Suprapubic skin (tissue), 4 donors: ENCODE data around the gene FAM120B. TPM values are rescaled to one million over a fixed set of nuclear protein-coding genes. Genes with fewer than 3 reads are reported as not detected.
A peak's percentile ranks its signal among the peaks of the same experiment; 100 is the strongest.

Experiments
- DNase-seq, 2 donors: peaks; one replicate each; pipeline ENCODE4 v3.0.0-alpha.2; 2019; ENCODE audit warnings: low spot score in 2 of 2
- H3K27ac ChIP-seq: fragments of 200-600 bp; sonication (generic); one replicate; pipeline ENCODE4 v1.5.1; 2019
- H3K27me3 ChIP-seq: fragments of 200-600 bp; sonication (generic); one replicate; pipeline ENCODE4 v1.5.1; 2019
- H3K36me3 ChIP-seq: fragments of 200-600 bp; sonication (generic); one replicate; pipeline ENCODE4 v1.5.1; 2019
- H3K4me1 ChIP-seq: fragments of 200-600 bp; sonication (generic); one replicate; pipeline ENCODE4 v1.5.1; 2019
- H3K4me3 ChIP-seq: fragments of 200-600 bp; sonication (generic); one replicate; pipeline ENCODE4 v1.5.1; 2019; ENCODE audit warnings: mild to moderate bottlenecking
- H3K9me3 ChIP-seq: fragments of 200-600 bp; sonication (generic); one replicate; pipeline ENCODE4 v1.5.1; 2019
- CTCF ChIP-seq, 2 donors: fragments of 200-600 bp in 1 of 2; fragments of 450-650 bp in 1 of 2; sonication (generic) in 1 of 2; IDR thresholded peaks; one replicate each; pipeline ENCODE4 v1.5.1; 2016 to 2019; ENCODE audit warnings: antibody characterized with exemption in 2 of 2, mild to moderate bottlenecking in 1 of 2, moderate library complexity in 1 of 2
- EP300 ChIP-seq: sonication (generic); formaldehyde crosslinking; IDR thresholded peaks from one replicate; pipeline ENCODE4 v1.6.1; 2017; ENCODE audit warnings: antibody characterized with exemption
- POLR2A ChIP-seq, 2 donors: fragments of 450-650 bp; IDR thresholded peaks; one replicate each; pipeline ENCODE4 v1.6.1; 2017; ENCODE audit warnings: antibody characterized with exemption in 2 of 2, mild to moderate bottlenecking in 2 of 2, moderate library complexity in 2 of 2
- POLR2AphosphoS5 ChIP-seq, 3 donors: sonication (generic); formaldehyde crosslinking; IDR thresholded peaks; one replicate each; pipeline ENCODE4 v1.6.1; 2017; ENCODE audit warnings: antibody characterized with exemption in 3 of 3
- WGBS: methylation state at CpG from one replicate; pipeline ENCODE4 v1.1.5; 2018; 5-methylcytosine and 5-hydroxymethylcytosine counted together
- total RNA-seq, 4 donors: library from RNA; depleted of rRNA; stranded (reverse); fragments of >200 nt; gene quantifications; one replicate each; pipeline ENCODE4 v1.1.0, GENCODE V29; 2016

FAM120B gene
- total RNA-seq, 4 donors from 2014 or later = 19.9 to 55.4 (median 27.6) TPM

GRCh38 chr6:170434821-170435155 is 128.2 kb downstream of the FAM120B start:
- TF ChIP-seq POLR2AphosphoS5 (IDR thresholded peaks at IDR 0.05) (no peak), CTCF (IDR thresholded peaks at IDR 0.05) (no peak), EP300 (no peak), POLR2A (IDR thresholded peaks at IDR 0.05) (no peak)
- no peaks in the 10 kb centered on the region for H3K9me3 ChIP-seq
- H3K27me3 ChIP-seq = no peaks in the 10 kb centered on the region
- no peaks in the 10 kb centered on the region for H3K36me3 ChIP-seq
- no peak overlapping the region for H3K4me3 ChIP-seq
- 83% methylated on average over 16 of the region's 17 CpGs for WGBS
- no peak overlapping the region for H3K27ac ChIP-seq
- no peak for DNase-seq
- peaks cover 10% of the 10 kb centered on the region for H3K4me1 ChIP-seq

DNA sequence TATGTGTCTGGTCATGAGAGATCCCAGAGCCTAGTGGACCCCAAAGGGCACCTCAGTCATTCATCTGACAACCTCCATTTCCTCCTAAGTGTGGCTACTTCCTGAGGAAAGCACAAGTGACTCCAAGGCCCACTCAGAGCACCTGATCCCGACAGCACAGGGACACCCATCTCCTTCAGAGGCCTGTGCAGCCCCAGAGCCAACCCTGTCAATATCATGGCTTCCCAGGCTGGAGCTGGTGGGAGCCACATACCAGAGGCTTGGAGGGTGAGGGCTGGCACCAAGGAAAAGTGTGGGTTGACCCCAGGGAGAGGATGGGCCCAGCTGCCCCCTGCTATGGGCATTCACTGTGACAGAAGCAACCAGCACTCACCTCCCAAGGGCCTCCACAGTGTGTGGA is 129.2 kb downstream of the FAM120B start:
- WGBS = 100% methylated on average over 1 of the region's 1 CpG

DNA sequence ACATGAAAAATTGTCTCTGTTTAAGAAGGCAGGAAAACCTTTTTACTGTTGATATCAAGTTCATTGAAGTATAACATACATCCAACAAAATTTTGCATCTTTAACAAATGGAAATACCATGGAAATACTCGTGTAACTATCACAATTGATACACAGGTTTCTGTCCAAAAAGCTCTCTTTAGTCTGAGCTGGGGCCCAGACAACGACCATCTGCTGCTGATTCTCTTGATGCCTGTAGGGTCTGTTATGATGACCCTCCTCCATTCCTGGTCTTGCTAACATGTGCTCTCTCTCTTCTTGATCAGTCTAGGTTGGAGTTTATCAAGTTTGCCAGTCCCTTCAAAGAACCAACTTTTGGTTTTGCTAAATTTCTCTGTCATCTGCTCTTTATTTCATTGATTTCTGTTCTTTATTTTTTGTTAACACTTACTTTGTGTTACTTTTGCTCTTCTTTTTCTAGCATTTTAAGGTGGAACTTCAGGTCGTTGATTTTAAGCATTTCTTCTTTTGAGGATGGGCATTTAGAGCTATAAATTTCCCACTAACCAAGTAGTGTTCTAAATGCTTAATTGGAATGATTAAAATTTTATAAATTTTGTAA is 129.8 kb downstream of the FAM120B start:
- WGBS = 95% methylated on average over 3 of the region's 3 CpGs
- TF ChIP-seq CTCF (IDR thresholded peaks at IDR 0.05) (no peak), POLR2AphosphoS5 (IDR thresholded peaks at IDR 0.05) (no peak), EP300 (no peak), POLR2A (IDR thresholded peaks at IDR 0.05) (no peak)
- Histone ChIP-seq H3K27ac (no peak overlapping the region), H3K4me1 (peaks cover 10% of the 10 kb centered on the region), H3K4me3 (no peak overlapping the region), H3K36me3 (no peaks in the 10 kb centered on the region), H3K27me3 (no peaks in the 10 kb centered on the region), H3K9me3 (no peaks in the 10 kb centered on the region)
- no peak for DNase-seq

More for the DNA sequence above, 129.2 kb downstream of the FAM120B start:
- Histone ChIP-seq H3K9me3 (no peaks in the 10 kb centered on the region), H3K27me3 (no peaks in the 10 kb centered on the region), H3K27ac (no peak overlapping the region), H3K4me1 (peaks cover 10% of the 10 kb centered on the region), H3K36me3 (no peaks in the 10 kb centered on the region), H3K4me3 (no peak overlapping the region)
- TF ChIP-seq EP300 (no peak), POLR2A (IDR thresholded peaks at IDR 0.05) (no peak), CTCF (IDR thresholded peaks at IDR 0.05) (no peak), POLR2AphosphoS5 (IDR thresholded peaks at IDR 0.05) (no peak)
- no peak for DNase-seq

GRCh38 chr6:170437719-170438401 is 131.3 kb downstream of the FAM120B start:
- no peak for TF ChIP-seq POLR2A (IDR thresholded peaks at IDR 0.05)
- no peak for TF ChIP-seq POLR2AphosphoS5 (IDR thresholded peaks at IDR 0.05)
- TF ChIP-seq CTCF (IDR thresholded peaks at IDR 0.05) = no peak
- no peak for TF ChIP-seq EP300
- Histone ChIP-seq H3K4me3 (peak overlapping the region; percentile 34), H3K27me3 (no peaks in the 10 kb centered on the region), H3K36me3 (no peaks in the 10 kb centered on the region), H3K27ac (no peak overlapping the region), H3K9me3 (no peaks in the 10 kb centered on the region), H3K4me1 (peaks cover 10% of the 10 kb centered on the region)
- 75% methylated on average over 10 of the region's 12 CpGs for WGBS
- DNase-seq = peak in 1 of 2 donors; percentile 54

DNA sequence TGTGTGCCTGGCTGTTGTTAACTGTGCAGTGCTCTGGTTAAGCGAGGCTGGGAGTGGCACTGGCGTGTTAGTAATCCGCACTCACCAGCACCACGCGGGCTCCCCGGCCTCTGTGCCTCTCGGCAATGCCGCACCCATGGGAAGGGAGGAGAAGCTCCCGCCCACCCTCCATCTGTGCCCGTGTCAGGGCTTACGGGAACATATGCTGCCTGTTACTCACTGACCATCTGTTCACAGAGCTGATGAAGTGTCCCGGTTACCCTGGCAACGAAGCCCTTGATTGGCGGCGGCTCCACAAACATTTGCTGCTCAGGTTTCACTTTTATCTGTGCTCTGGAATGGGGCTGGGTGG is 131.8 kb downstream of the FAM120B start:
- Histone ChIP-seq H3K9me3 (no peaks in the 10 kb centered on the region), H3K27ac (no peak overlapping the region), H3K36me3 (no peaks in the 10 kb centered on the region), H3K4me3 (peak overlapping the region; percentile 34), H3K4me1 (peaks cover 10% of the 10 kb centered on the region), H3K27me3 (no peaks in the 10 kb centered on the region)
- no peak for TF ChIP-seq EP300
- peak in 1 of 3 donors; percentile 70 for TF ChIP-seq POLR2AphosphoS5 (IDR thresholded peaks at IDR 0.05)
- DNase-seq = peak; percentile 87
- no CpG with 5 or more reads among the region's 15 CpGs for WGBS
